ENCODE results near the gene MAST3.

MAST3 gene

GRCh38 chr19:18193388-18194180 lies 96.0 kb downstream of the MAST3 start:
- no peak for DNase-seq

GRCh38 chr19:18194181-18194530 lies 96.6 kb downstream of the MAST3 start:
- DNase-seq, result no peak

- no peak for DNase-seq
Measured at GRCh38 chr19:18194554-18195238, 97.1 kb downstream of the MAST3 start.

- no peak for DNase-seq
Measured at GRCh38 chr19:18196511-18196845, 98.9 kb downstream of the MAST3 start.

GRCh38 chr19:18197306-18197705 lies 99.7 kb downstream of the MAST3 start:
- DNase-seq, result no peak

- DNase-seq, result no peak
Measured at GRCh38 chr19:18197941-18198340, 100.4 kb downstream of the MAST3 start.

- DNase-seq, result no peak
Measured at GRCh38 chr19:18198374-18198773, 100.8 kb downstream of the MAST3 start.
